Chondrocyte (in vitro differentiated cells): ENCODE results near the gene ABLIM2. TPM values are rescaled to one million over a fixed set of nuclear protein-coding genes. Genes with fewer than 3 reads are reported as not detected.

Source experiments
- DNase-seq: peaks from one replicate; pipeline ENCODE4 v3.0.0; 2021; ENCODE audit warnings: mixed read lengths, low spot score
- H3K27ac Mint-ChIP-seq: one replicate; pipeline ENCODE4 v1.8.0; 2021; ENCODE audit warnings: mild to moderate bottlenecking, moderate library complexity, mixed read lengths; ENCODE audit not compliant: unreplicated experiment
- H3K27me3 Mint-ChIP-seq: 2 replicates; pipeline ENCODE4 v1.8.0; 2021; ENCODE audit warnings: low read depth, mixed read lengths
- H3K36me3 Mint-ChIP-seq: 2 replicates; pipeline ENCODE4 v1.8.0; 2021; ENCODE audit warnings: low read depth, mixed read lengths
- H3K4me1 Mint-ChIP-seq: 2 replicates; pipeline ENCODE4 v1.8.0; 2021; ENCODE audit warnings: low read depth, mild to moderate bottlenecking, mixed read lengths
- H3K4me3 Mint-ChIP-seq: one replicate; pipeline ENCODE4 v1.8.0; 2021; ENCODE audit warnings: mild to moderate bottlenecking, moderate library complexity, mixed read lengths; ENCODE audit not compliant: unreplicated experiment
- H3K9me3 Mint-ChIP-seq: 2 replicates; pipeline ENCODE4 v1.8.0; 2021; ENCODE audit warnings: low read depth, mixed read lengths
- total RNA-seq: library from RNA; stranded (reverse); gene quantifications from 3 replicates; pipeline ENCODE4 v1.2.1, GENCODE V29; 2021
- TF ChIP-seq, protein P1 (sequence below): fragments of 200-600 bp; sonication (generic); IDR thresholded peaks from 2 replicates; pipeline ENCODE4 v1.5.0; 2021; ENCODE audit warnings: antibody characterized with exemption, mild to moderate bottlenecking, moderate library complexity

The ABLIM2 gene
- total RNA-seq, 1 donor from 2014 or later: 0.47 TPM

DNA sequence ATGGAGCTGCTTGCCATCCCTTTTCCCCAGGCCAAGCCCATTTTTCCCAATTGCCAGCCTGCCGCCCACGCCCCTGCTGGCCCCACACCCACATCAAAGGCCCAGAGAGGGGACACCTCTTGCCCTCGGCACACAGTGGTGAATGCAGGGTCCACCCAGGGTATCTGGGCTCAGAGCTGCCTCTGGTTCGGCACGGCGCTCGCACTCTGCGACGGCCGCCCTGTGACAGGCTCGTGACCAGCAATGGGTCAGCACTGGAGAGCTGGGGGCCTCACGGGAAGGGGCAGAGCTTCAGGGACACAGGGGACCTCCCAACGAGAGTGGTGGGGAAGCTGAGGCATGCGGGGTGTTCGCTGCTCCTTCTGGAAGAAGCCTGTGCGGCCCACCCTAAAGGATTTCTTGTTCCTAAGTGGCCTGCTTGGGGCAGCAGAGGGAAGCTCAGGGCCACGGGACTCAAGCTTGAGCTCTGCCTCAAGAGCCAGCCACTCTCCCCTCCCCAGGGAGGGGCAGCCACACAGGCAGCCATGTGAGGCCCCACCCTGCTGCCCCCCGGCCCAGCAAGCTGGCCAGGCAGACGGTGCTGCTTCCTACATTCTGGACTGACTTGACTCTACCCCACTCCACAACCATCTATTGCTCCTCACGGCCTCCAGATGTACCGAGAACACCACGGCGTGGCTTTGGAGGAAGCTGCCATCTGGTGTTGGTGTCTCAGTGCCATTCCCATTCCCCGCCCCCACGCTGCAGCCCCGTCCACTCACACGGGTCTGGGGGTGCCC lies 73.7 kb downstream of the ABLIM2 start:
- peak; percentile 81 for DNase-seq
- H3K27ac Mint-ChIP-seq: no peak overlapping the region
- H3K36me3 Mint-ChIP-seq: peaks cover 2% of the 10 kb centered on the region
- peaks cover 36% of the 10 kb centered on the region for H3K27me3 Mint-ChIP-seq
- H3K9me3 Mint-ChIP-seq: no peaks in the 10 kb centered on the region
- peaks cover 4% of the 10 kb centered on the region for H3K4me1 Mint-ChIP-seq
- no peak overlapping the region for H3K4me3 Mint-ChIP-seq
- TF ChIP-seq, protein P1, sequence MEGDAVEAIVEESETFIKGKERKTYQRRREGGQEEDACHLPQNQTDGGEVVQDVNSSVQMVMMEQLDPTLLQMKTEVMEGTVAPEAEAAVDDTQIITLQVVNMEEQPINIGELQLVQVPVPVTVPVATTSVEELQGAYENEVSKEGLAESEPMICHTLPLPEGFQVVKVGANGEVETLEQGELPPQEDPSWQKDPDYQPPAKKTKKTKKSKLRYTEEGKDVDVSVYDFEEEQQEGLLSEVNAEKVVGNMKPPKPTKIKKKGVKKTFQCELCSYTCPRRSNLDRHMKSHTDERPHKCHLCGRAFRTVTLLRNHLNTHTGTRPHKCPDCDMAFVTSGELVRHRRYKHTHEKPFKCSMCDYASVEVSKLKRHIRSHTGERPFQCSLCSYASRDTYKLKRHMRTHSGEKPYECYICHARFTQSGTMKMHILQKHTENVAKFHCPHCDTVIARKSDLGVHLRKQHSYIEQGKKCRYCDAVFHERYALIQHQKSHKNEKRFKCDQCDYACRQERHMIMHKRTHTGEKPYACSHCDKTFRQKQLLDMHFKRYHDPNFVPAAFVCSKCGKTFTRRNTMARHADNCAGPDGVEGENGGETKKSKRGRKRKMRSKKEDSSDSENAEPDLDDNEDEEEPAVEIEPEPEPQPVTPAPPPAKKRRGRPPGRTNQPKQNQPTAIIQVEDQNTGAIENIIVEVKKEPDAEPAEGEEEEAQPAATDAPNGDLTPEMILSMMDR: no peak

DNA sequence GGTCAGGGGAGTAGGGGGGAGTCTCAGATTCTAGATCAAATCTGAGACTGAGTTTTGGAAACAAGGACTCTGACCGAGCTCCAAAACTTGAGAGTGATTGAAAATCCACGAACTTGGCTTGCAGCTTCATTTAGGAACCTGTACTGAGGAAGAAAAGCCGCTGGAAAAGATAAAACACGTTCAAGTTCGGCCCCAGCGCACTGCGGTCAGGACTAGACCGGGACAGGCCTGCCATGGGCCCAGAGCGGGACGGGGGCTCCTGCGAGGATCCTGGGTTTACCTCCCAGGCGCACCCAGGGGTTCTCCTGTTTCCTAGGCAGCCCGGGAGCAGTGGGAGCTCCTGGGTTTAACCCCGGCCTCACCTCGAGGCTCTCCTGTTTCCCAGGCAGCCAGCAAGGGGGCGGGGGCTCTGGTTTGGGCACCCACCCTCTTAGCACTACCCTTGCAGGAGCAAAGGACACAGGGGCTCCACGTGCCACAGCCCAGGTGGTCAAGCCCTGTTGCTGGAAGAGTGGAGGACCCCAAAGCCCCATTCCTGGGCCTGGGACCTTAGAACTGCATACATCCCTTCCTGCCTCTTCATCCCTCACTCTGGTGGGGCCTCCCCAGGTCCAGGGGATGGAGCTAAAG lies 74.5 kb downstream of the ABLIM2 start:
- no peaks in the 10 kb centered on the region for H3K9me3 Mint-ChIP-seq
- H3K27ac Mint-ChIP-seq: no peak overlapping the region
- DNase-seq: no peak
- H3K36me3 Mint-ChIP-seq: peaks cover 2% of the 10 kb centered on the region
- peaks cover 43% of the 10 kb centered on the region for H3K27me3 Mint-ChIP-seq
- TF ChIP-seq, protein P1: no peak
- no peak overlapping the region for H3K4me3 Mint-ChIP-seq
- peaks cover 4% of the 10 kb centered on the region for H3K4me1 Mint-ChIP-seq

DNA sequence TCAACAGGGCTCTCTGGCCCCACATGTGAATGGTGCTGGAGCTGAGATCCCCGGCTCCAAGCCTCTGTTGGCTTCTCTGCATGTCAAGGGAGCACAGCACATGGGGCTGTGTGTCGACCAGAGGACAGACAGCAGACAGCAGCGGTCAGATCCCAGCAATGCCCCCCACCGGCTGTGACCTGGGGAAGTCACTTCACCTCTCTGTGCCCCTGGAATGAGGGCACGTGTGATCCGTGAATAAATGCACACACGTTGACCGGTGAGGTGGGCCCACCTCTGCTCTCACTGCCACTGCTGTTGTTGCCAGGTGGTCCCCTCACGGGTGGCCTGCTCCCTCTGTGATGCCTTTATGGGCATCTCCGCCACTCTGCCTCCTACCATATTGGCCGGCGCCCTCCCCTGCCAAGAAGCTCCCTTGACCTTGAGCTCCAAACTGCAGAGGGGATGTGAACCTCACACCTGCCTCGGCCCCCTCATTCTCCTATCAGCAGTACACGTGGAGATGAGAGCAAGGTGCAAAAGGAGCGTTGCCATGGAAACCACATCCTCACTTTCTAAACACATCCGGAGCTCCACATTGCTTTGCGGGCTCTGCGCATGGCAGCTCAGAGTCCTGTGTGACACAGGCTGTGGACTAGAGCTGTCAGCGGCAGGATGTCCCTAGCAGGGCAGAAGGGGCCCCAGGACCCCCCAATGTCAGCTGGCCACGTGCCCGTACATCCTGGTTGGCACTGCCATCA lies 75.4 kb downstream of the ABLIM2 start:
- Mint-ChIP-seq H3K4me1 (peaks cover 4% of the 10 kb centered on the region), H3K27ac (no peak overlapping the region), H3K36me3 (peaks cover 2% of the 10 kb centered on the region), H3K9me3 (no peaks in the 10 kb centered on the region), H3K4me3 (no peak overlapping the region), H3K27me3 (peaks cover 50% of the 10 kb centered on the region)
- TF ChIP-seq, protein P1: no peak
- DNase-seq: no peak

DNA sequence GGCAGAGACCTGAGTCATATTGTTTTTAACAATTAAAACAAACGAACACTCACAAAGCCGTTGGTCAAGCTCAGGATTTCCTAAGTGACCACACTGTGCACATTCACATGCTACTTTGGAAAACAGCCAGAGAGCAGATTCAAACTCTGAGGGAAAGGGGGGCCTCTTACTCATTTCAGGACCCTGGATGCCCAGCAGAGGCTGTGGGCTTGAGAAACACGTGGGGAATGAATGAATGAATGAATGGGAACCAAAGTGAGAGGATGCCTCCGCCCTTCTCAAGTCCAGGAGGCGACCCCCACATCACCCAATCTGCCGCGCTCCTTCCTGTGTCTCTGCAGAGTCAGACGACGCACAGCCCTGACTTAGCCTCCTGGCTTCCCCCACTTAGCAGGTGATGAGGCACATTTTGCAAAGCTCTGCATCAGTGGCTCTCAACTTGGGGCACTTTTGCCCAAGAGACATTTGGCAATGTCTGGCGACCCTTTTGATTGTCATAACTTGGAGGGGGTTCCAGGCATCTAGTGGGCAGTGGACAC lies 76.0 kb downstream of the ABLIM2 start:
- Mint-ChIP-seq H3K27me3 (peaks cover 50% of the 10 kb centered on the region), H3K9me3 (no peaks in the 10 kb centered on the region), H3K4me1 (peaks cover 4% of the 10 kb centered on the region), H3K27ac (no peak overlapping the region), H3K4me3 (no peak overlapping the region), H3K36me3 (peaks cover 2% of the 10 kb centered on the region)
- TF ChIP-seq, protein P1: no peak
- no peak for DNase-seq
